Limb (tissue), 2 donors: ENCODE measurements around the gene PTPRQ.
A peak's percentile ranks its signal among the peaks of the same experiment; 100 is the strongest.
"Not testable (repeated sequence)": the region's sequence is repeated elsewhere in the genome, so short reads cannot be mapped to it uniquely, and the experiment has no call there.

Experiments used
- DNase-seq, 2 donors: peaks; one replicate each; pipeline ENCODE4 v3.0.0-alpha.2; 2016; ENCODE audit errors: extremely low spot score in 2 of 2

The PTPRQ gene

DNA sequence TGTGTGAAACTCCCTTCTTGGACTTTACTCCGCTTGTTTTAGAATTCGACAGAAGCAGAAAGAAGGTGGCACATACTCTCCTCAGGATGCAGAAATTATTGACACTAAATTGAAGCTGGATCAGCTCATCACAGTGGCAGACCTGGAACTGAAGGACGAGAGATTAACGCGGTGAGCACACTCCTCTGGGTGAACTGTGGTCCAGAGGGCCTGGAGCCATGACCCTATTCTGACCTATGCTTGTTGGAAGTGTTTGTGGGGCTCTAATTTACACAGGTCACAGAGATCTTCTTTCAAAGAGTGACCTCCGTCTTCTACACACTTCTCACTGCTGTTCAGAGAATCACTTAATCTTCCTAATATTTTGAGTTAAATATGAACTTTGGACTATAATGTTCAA lies 190.9 kb downstream of the PTPRQ start:
- DNase-seq: no peak

- no peak for DNase-seq
Observed at GRCh38 chr12:80636832-80637231, 192.8 kb downstream of the PTPRQ start.

- no peak for DNase-seq
Observed at GRCh38 chr12:80641936-80642335, 197.9 kb downstream of the PTPRQ start.

DNA sequence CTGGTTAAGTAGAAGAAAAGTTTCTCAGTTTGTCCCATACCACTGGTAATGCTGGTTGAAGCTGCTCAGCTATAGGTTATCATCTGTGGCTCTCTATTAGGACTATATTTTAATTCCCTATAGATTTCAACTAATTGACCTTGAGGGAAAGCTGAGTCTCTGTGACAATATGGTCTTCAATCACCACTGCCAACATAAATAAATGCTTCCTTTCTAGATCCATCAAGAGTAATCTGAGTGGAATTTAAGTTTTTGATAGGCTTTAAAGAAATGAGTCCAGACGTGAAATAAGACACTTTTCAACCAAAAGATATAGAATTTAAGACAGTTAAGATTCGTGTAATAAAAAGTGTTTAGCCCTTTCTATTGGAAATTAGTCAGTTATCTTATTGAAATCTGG lies 199.9 kb downstream of the PTPRQ start:
- DNase-seq: no peak

DNA sequence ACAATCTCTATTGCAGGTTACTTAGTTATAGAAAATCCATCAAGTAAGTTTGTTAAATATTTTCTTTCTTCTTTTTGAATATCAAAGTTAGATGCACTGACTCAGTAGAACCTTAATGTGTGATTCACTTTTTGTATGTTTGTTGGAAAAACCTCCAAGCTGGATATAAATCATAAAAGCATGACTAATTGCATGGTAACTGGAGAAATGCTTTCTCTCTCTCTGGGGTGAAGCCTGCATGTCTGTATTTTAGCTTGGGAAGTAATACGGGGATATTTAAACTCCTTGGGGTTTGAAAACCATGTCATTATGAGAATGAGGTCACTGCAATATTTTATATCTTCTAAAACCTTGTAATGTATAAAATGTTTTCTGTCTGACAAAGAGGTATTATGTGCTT lies 204.8 kb downstream of the PTPRQ start:
- DNase-seq: peak in 1 of 2 donors; percentile 30

- DNase-seq: no peak
Observed at GRCh38 chr12:80655751-80656150, 211.7 kb downstream of the PTPRQ start.

DNA sequence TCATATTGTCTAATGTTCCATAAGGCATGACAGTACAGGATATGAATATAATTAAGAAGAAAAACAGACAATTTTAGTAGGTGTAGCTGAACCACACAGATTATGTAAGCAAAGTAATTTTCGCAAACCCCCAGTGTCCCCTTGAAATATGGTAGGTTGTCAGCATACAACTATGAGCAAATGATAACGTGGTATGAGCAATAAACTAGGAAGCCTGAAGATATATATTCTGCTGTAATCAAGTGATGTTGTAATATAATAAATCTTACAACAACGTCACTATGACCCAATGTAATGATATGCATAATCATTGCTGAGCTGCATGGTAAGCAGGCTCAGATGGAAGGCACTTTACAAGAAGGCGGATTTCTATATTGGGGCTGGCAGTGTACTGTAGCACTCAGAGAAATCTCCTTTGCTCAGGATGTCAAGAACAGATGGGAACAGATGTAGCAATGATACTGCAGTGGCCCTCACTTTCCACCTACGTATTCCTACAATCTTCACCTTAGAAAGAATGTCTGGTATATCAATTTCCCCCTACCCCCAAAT lies 215.6 kb downstream of the PTPRQ start:
- DNase-seq: no peak

- no peak for DNase-seq
Observed at GRCh38 chr12:80662586-80662985, 218.6 kb downstream of the PTPRQ start.

DNA sequence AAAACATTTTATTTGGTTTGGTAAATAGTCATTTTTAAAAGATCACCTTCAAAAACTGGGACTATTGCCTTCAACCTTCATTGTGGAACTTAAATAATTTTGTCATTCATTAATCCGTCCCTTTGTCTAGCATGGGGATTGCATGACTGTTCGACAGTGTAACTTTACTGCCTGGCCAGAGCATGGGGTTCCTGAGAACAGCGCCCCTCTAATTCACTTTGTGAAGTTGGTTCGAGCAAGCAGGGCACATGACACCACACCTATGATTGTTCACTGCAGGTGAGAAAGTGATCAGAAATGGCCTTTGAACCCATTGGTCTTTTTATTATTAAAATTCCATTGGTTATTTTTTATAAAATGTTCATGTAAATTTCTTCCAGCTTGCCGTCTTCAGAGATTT lies 226.2 kb downstream of the PTPRQ start:
- no peak for DNase-seq

DNA sequence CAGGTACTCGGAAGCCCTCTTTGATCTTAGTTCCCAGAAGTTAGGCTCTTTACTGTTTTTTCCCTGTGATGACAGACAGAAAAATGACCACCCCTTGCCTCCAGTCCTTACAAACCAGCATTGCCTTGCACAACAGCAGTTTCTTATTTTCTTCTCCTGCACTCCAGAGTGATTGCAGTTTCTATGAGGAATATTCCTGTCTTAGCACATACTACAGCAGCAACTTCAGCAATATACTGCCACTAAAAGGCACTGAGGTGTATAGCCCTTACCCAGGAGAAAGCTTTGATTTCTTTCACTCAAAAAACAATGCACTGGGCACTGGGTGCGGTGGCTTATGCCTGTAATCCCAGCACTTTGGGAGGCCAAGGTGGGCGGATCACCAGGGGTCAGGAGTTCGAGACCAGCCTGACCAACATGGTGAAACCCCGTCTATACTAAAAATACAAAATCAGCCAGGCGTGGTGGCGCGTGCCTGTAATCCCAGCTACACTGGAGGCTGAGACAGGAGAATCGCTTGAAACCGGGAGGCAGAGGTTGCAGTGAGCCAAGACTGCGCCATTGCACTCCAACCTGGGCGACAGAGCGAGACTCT lies 232.1 kb downstream of the PTPRQ start:
- not testable (repeated sequence) for DNase-seq

DNA sequence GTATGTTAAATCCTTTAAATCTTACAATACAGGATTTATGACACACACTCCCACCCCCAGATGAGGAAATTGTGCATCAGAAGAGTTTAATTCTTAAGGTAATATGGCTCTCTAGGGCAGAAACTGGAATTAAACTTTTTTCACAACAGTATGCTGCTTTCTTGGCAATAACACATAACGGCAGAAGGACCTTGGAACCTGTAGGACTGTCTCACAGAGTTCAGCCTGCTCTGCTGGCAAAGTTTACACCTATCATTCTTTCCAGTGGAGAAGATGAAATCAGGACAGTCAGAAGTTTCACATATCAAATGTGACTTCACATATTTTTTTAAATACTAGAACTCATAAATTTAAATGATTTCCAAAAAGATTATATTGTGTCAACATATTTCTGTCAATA lies 232.8 kb downstream of the PTPRQ start:
- DNase-seq: no peak

DNA sequence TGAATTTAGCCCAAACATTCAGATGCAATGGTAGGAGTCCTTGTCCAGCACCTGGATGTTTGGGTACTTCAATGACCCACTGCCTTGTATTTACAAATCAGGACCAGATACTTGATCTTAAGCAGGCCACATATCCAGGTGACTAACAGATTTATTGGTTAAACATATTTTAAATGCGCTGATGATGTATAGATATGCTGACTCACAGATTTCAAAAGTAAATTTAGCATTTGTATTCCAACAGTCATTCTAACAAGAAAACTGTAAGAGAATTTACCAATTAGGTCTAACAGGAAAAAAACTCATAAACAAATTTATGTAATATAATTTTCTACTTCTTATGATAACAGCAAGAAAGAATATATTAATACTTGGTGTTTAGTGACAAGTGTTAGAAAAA lies 234.0 kb downstream of the PTPRQ start:
- no peak for DNase-seq

DNA sequence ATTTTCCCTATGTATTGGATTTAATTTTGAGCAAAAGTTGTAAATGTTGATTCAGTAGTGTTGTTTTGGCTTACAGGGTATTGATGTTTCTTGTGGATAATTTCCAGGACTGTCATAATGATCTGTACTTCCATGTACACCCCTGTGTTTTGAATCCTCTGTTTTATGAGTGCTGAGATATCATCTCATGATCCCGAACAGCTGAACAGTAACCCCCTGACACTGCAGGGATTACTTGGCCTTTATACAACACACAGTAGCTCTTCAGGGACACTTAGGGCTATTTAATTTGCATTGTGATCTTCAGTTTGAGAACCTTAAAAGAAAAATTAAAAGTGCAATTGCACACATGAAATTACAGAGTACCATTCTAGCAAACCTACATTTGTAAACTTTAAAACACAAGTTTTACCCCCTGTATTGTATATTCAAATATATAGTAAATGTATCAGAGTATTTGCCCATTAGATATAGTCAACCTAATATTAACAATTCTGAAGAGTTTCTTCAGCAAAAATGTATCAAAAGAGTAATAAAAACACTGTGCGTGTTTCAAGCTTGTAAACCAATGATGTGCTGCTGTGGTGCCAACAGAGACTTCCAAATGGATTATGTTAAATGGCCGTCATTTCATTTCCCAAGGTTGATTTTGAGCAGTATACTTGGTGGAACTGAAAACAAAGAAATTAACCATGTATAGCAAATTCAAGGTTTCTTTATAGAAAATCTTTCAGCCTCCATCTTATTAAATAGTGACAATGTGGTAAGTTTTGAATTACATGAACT lies 235.5 kb downstream of the PTPRQ start:
- no peak for DNase-seq

GRCh38 chr12:80681287-80681686 lies 237.3 kb downstream of the PTPRQ start:
- DNase-seq: peak in 1 of 2 donors; percentile 44

GRCh38 chr12:80681786-80682185 lies 237.8 kb downstream of the PTPRQ start:
- no peak for DNase-seq

GRCh38 chr12:80684077-80684495 lies 240.1 kb downstream of the PTPRQ start:
- DNase-seq: no peak

DNA sequence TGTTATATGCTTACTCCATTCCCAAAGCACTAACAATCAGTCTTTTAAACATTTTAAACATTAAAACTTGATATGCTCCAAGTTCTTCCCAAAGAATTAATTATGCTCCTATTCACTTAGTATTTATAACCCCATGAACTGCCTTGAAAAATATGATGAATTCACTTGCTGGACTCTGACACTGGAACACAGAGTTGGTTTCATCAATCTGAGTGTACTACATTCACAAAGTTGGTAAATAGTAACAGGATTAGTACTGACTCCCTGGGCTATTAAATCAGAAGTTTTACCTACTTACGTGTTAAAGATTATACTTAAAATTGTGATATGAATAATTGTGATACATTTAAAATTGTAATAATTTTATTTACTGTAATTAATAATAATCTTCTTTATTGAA lies 246.1 kb downstream of the PTPRQ start:
- DNase-seq: no peak

DNA sequence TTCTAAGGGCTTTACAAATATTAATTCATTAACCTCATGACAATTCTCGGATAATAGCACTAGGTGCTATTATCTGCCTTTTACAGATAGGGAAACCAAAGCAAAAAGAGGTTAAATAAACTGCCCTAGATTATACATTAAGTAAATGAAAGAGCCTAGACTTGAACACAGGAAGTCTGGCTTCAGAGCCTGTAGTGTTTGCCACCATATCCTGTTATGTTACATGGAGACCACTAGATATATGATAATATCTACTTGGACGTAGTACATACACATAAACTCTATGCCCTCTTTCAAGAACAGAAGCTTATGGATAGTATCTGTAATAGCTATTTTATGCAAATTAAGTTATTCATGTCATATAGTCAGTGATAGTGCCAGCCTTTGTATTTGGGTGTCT lies 246.5 kb downstream of the PTPRQ start:
- no peak for DNase-seq

DNA sequence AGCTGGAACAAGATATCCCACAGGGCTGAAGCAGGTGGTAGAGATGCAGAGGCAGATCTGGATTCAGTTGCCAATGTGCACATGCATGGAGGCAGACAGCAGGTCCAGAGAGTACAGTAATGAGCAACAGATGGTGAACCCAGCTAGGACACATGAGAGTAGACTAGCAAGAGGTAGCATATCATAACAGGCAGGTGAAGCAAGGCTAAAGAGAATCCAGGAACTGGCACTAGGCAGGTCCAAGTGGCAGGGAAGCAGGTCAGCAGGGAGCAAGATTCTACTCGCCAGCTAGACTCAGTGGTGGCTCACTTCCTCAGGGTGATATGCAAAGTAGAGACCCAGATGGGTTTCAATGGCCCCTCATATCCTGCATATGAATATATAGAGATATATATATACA lies 248.1 kb downstream of the PTPRQ start:
- no peak for DNase-seq

GRCh38 chr12:80697270-80697887 lies 253.3 kb downstream of the PTPRQ start:
- no peak for DNase-seq

DNA sequence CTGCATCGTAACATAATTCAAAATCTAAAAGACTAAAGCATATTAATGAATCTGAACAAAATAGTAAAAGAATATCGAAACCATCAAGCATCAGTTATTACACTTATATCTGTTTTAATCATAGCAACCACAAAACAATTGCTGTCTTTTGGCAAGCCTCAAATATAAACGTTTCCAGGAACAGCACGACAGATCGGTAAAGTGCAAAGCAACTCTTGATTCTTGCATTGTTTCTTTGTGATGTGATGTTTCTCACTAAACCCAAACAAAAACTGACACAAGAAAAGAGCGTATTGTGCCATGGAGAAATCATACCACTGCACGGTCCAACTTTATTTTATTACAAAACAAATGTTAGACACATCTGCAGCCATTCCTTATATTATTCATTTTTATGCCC lies 254.2 kb downstream of the PTPRQ start:
- DNase-seq: no peak

- no peak for DNase-seq
Observed at GRCh38 chr12:80698847-80699542, 255.0 kb downstream of the PTPRQ start.
